IPS DF 4.7 (cell line): Measurements from ENCODE around the gene RANBP17.
"Not testable (repeated sequence)": the region's sequence is repeated elsewhere in the genome, so short reads cannot be mapped to it uniquely, and the experiment has no call there.

Experiments
- DNase-seq: peaks from one replicate; pipeline ENCODE4 v3.0.0-alpha.2; 2013; ENCODE audit warnings: low spot score; ENCODE audit errors: extremely low read depth

RANBP17 gene

DNA sequence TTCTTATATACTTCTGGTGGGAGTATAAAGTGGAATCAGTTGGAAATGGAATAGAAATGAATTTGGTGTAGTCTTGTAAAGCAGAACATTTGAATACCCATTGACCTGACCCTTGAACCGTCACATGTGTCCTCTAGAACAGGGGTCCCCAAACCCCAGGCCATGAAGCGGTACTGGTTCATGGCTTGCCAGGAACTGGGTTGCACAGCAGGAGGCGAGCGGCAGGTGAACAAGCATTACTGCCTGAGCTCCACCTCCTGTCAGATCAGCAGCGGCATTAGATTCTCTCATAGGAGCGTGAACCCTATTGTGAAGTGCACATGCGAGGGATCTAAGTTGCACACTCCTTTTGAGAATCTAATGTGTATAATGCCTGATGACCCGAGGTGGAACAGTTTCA lies 80.0 kb downstream of the RANBP17 start:
- no peak for DNase-seq

DNA sequence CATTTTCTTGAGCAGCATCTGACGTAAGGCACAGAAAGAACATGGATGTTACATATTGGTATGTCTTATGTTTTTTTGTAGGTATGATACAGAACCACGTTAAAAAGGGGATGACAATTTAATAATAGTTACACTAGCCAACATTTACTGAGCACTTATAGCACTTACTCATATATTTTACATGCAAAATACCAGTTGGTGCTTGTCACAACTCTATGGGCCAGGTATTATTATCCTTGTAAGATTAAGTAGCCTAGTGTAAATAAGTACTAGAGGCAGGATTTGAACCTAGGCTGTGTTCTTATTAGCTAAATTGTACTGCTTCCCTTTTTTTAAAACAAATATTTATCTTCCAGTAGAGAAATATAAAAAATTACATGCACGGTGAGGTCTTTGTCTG lies 83.5 kb downstream of the RANBP17 start:
- DNase-seq, result no peak

DNA sequence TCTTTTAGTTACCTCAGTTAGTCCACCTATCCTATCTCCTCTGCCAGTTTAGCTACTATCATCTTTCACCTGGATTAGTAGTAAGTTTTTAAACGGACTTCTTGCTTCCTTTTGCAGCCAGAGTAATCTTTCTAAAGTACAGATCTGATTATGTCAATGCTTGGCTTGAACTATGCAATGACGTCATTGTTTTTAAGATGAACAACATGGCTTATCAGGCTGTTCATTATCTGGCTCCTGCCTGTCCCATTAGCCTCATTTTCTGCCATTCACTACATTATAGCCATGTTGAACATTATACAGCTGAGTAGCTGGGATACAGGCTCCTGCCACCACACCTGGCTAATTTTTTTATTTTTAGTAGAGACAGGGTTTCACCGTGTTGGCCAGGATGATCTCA lies 98.7 kb downstream of the RANBP17 start:
- no peak for DNase-seq

DNA sequence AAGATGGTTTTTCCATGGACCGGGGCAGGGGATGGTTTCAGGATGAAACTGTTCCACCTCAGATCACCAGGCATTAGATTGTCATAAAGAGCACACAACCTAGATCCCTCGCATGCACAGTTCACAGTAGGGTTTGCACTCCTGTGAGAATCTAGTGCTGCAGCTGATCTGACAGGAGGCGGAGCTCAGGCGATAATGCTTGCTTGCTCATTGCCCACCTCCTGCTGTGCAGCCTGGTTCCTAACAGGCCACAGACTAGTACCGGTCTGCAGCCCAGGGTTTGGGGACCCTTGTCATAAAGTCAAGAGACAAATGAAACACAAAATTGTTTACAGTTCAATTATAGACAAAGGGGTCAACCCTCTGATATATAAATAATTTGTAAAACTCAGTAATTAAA lies 101.7 kb downstream of the RANBP17 start:
- no peak for DNase-seq

DNA sequence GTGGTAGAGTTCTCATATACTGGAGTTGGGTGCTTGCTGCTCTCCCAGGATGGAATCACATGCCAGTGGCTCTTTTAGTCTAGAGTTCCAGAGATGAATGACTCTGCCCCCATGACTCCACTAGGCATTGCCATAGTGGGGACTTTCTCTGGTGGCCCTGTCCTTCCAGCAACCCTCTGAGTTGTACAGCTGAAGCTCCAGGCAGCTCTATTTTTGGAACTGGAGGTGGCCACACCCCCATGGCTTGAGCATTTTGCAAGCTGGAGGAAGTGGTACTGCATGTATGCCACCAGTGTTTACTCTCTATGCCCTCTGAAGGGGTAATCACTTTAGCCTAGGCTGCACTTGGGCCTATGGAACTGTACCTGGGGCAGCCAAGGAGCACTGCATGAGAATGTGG lies 112.6 kb downstream of the RANBP17 start:
- DNase-seq, result no peak

DNA sequence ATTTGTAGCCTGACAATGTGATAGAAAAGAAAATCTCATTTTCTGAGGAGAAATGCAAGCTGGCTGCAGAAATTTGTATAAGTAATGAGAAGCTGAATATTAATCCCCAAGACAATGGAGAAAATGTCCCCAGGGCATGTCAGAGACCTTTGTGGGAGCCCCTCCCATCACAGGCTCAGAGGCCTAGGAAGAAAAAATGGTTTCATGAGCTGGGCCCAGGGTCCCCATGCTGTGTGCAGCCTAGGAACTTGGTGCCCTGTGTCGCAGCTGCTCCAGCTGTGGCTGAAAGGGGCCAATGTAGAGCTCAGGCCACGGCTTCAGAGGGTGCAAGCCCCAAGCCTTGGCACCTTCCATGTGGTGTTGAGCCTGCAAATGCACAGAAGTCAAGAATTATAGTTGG lies 118.4 kb downstream of the RANBP17 start:
- DNase-seq, result not testable (repeated sequence)

DNA sequence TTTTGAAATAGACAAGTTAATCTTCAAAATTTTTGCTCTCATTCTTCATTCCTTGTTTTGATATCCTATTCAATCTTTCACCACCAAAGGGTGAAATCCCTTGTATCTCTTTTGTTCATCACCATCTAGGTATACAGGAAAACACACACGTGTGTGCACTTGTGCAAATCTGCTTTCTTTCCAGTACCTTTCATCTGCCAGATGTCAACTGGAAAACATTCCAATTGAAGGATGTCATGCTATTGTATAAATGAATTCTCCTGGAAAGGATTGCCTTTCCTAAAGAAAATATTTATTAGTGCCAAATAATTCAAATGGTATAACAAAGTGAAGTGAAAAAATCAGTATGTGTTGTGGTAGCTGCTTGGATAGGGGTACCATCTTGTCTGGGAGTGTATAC lies 123.7 kb downstream of the RANBP17 start:
- DNase-seq, result no peak

GRCh38 chr5:170986598-170986997 lies 124.8 kb downstream of the RANBP17 start:
- DNase-seq, result no peak

- DNase-seq, result no peak
Observed at GRCh38 chr5:170993476-170993875, 131.7 kb downstream of the RANBP17 start.

DNA sequence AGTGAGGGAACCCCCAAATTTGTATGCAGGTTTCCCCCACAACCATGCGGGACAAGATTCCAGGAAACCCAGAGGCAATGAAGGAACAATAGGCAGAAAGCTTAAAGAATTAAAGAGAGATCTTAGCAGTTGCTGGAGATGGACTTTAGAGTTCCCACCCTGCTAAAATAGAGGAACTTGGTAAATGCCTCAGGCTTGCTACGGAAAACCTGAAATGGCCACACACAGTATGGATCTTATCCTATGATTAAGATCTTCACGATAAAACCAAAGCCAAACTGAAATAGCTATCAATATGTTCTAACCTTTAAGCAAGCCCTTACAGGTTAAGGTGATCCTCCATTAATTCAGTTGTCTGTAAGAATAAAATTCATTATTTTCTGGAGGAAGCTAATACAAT lies 148.3 kb downstream of the RANBP17 start:
- DNase-seq, result no peak

- DNase-seq, result no peak
Observed at GRCh38 chr5:171010816-171011215, 149.0 kb downstream of the RANBP17 start.

- no peak for DNase-seq
Observed at GRCh38 chr5:171023508-171023907, 161.7 kb downstream of the RANBP17 start.

GRCh38 chr5:171024084-171024483 lies 162.3 kb downstream of the RANBP17 start:
- no peak for DNase-seq

GRCh38 chr5:171029401-171029800 lies 167.6 kb downstream of the RANBP17 start:
- no peak for DNase-seq

- DNase-seq, result no peak
Observed at GRCh38 chr5:171031977-171032376, 170.2 kb downstream of the RANBP17 start.

DNA sequence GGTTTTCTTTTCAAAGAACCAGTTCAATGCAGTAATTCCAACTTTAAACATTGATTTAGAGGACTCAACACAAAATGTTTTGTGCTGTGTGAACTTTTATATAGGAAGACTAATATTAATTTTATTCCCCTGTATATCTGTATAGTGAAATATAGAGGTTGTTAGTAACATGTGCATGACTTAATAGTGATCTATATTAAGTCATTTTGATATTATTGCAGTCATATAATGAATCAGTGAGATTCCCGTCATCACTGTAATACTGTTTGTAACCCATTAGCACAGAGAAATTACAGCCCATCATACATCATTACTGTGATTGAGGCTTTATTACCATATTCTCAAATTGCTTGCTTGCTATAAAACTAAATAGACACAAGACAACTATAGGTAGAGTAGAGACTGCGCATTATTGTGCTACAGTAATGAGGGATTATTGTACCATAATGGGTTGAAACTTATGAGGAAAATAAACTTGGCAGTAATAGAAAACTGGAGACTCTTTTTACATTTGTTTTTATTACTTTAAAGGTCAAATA lies 170.7 kb downstream of the RANBP17 start:
- DNase-seq, result no peak

- not testable (repeated sequence) for DNase-seq
Observed at GRCh38 chr5:171041893-171042292, 180.1 kb downstream of the RANBP17 start.

GRCh38 chr5:171050916-171051315 lies 189.1 kb downstream of the RANBP17 start:
- no peak for DNase-seq

DNA sequence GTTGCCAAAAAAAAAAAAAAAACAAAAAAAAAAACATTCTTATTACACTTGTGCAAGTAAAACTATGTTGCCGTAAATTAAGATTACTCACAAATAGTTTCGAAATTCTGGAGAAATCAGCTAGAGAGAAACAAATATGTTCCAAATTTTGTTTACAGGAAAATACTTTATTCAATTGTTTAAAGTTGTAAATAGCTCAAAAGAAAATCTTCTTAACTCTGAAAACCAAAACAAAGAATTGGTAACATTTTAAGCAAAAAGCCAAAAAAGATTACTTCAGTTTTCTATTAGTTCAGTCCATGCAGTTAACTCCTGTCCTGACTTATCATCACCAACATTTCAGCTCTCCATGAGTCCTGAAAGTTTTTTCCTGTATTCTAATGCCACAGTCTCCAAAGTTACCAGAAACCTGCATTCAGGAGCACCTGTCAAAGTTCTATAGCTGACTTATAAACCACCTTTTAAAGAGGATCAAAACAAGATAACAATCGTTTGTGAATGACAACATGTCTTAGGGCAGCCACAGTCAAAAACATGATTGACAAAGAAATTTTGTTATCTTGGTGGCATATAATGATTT lies 194.1 kb downstream of the RANBP17 start:
- no peak for DNase-seq

GRCh38 chr5:171067540-171068130 lies 205.8 kb downstream of the RANBP17 start:
- no peak for DNase-seq

GRCh38 chr5:171074747-171075146 lies 212.9 kb downstream of the RANBP17 start:
- DNase-seq, result no peak

GRCh38 chr5:171080186-171080938 lies 218.5 kb downstream of the RANBP17 start:
- no peak for DNase-seq

DNA sequence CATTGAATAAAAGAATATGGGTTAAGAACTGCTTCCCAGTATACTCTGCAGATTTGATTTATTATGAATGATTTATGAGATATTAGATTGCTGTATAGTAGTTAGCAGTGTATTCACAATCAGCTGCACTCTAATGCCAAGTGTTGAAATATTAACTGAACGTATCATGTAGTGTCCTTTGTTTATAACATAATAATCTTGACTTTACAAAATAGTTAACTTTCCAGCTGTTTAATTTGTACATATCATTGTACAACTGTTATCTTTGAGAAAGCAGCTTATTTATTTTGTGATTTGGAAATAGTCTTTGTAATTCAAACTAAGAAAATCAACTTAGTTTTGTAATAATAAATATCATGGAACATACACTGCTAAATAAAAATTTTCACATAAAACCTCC lies 219.5 kb downstream of the RANBP17 start:
- no peak for DNase-seq
